SU-DHL-6 (cell line): ENCODE results near the gene RELL2.

ENCODE experiments used
- H2AFZ ChIP-seq: fragments of 200-600 bp; sonication (generic); 2 replicates; pipeline ENCODE4 v1.6.1; 2014; ENCODE audit warnings: low read depth, mild to moderate bottlenecking, moderate library complexity, mixed read lengths, antibody characterized with exemption, low read length; ENCODE audit not compliant: severe bottlenecking
- H3F3A ChIP-seq: fragments of 200-600 bp; shearing (Covaris generic); 2 replicates; pipeline ENCODE4 v1.6.0; 2016; ENCODE audit warnings: antibody characterized with exemption, mild to moderate bottlenecking; ENCODE audit not compliant: insufficient read depth
- H3K27ac ChIP-seq: fragments of 200-600 bp; sonication (generic); 2 replicates; pipeline ENCODE4 v1.5.1; 2016; ENCODE audit warnings: low read depth, mild to moderate bottlenecking, low read length, moderate library complexity, mixed read lengths
- H3K27me3 ChIP-seq: fragments of 200-600 bp; sonication (generic), shearing (Covaris generic); 2 replicates; pipeline ENCODE4 v1.6.0; 2014; ENCODE audit warnings: mild to moderate bottlenecking, low read length
- H3K36me3 ChIP-seq: fragments of 200-600 bp; sonication (generic); 2 replicates; pipeline ENCODE4 v1.6.1; 2014; ENCODE audit warnings: mild to moderate bottlenecking, low read length, mixed read lengths
- H3K4me2 ChIP-seq: fragments of 300-600, 200-600 bp; shearing (Covaris generic), sonication (generic); 2 replicates; pipeline ENCODE4 v1.6.0; 2014; ENCODE audit warnings: low read length, low read depth, mild to moderate bottlenecking; ENCODE audit not compliant: poor library complexity, severe bottlenecking
- H3K4me3 ChIP-seq: fragments of 200-600 bp; sonication (generic); 2 replicates; pipeline ENCODE4 v1.5.1; 2014; ENCODE audit warnings: antibody characterized with exemption, low read length, mild to moderate bottlenecking, mixed read lengths; ENCODE audit not compliant: insufficient read depth, poor library complexity, severe bottlenecking
- H3K79me2 ChIP-seq: fragments of 200-600 bp; sonication (generic); 2 replicates; pipeline ENCODE4 v1.6.1; 2014; ENCODE audit warnings: mild to moderate bottlenecking, low read length, moderate library complexity; ENCODE audit not compliant: insufficient read depth
- H3K9ac ChIP-seq: fragments of 200-600 bp; sonication (generic); 2 replicates; pipeline ENCODE4 v1.7.0; 2014; ENCODE audit warnings: mild to moderate bottlenecking, low read length
- H3K9me2 ChIP-seq: fragments of 200-600 bp; sonication (generic); replicated peaks from 2 replicates; pipeline ENCODE4 v1.6.1; 2014; ENCODE audit warnings: low read length; ENCODE audit not compliant: insufficient read depth
- H3K9me3 ChIP-seq: fragments of 200-600 bp; sonication (generic); 2 replicates; pipeline ENCODE4 v1.6.1; 2014; ENCODE audit warnings: low read length, mixed read lengths; ENCODE audit not compliant: insufficient read depth
- H4K20me1 ChIP-seq: fragments of 200-600 bp; sonication (generic); 2 replicates; pipeline ENCODE4 v1.6.1; 2014; ENCODE audit warnings: low read depth, mild to moderate bottlenecking, antibody characterized with exemption, low read length, moderate library complexity, mixed read lengths
- EZH2phosphoT487 ChIP-seq: fragments of 200-600 bp; sonication (generic), shearing (Covaris generic); conservative IDR thresholded peaks from 2 replicates; pipeline ENCODE4 v1.6.1; 2018; ENCODE audit warnings: mild to moderate bottlenecking, antibody characterized with exemption, low read length, moderate library complexity, mixed read lengths
- TF ChIP-seq, protein P1 (sequence below): fragments of 200-600 bp; sonication (generic); IDR thresholded peaks from one replicate; pipeline ENCODE4 v1.5.1; 2017; ENCODE audit warnings: antibody characterized with exemption, mild to moderate bottlenecking, low read length, moderate library complexity; ENCODE audit not compliant: insufficient read depth, poor library complexity, severe bottlenecking

RELL2 gene

DNA sequence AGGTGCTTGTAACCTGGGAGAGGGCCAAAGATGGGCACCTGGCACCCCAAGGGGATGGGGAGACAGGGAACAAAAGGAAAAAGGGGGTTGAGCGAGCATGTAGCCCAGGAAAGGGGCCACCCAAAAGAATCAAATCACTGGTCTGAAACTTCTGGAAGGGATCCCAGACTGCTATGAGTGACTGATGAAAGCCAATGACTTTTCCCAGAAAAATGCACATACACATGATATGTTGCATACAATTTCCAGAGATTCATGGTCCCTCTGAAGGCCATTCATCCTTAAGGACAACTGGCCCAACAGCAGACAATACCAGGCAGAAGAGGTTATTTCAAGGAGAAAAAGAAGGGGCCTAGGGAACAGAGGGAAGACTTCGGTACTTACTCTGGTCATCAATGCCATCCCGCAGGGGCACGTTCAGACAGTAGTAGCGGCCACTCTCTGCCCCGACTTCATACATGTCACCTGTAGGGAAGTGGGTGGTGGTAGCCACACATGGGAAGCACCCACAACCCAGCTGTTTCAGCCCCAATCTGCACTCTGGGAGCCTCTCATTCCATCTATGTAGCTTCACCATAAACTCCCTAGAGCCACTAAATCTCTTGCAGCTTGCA is 8.5 kb upstream of the RELL2 start:
- H4K20me1 ChIP-seq = peaks cover 3% of the 10 kb centered on the region
- no peak overlapping the region for H3K27ac ChIP-seq
- no peak overlapping the region for H3K9ac ChIP-seq
- peaks cover 44% of the 10 kb centered on the region for H3K36me3 ChIP-seq
- H3K9me2 ChIP-seq = no peaks in the 10 kb centered on the region
- H3K4me3 ChIP-seq = no peak overlapping the region
- no peak overlapping the region for H2AFZ ChIP-seq
- TF ChIP-seq, protein P1, sequence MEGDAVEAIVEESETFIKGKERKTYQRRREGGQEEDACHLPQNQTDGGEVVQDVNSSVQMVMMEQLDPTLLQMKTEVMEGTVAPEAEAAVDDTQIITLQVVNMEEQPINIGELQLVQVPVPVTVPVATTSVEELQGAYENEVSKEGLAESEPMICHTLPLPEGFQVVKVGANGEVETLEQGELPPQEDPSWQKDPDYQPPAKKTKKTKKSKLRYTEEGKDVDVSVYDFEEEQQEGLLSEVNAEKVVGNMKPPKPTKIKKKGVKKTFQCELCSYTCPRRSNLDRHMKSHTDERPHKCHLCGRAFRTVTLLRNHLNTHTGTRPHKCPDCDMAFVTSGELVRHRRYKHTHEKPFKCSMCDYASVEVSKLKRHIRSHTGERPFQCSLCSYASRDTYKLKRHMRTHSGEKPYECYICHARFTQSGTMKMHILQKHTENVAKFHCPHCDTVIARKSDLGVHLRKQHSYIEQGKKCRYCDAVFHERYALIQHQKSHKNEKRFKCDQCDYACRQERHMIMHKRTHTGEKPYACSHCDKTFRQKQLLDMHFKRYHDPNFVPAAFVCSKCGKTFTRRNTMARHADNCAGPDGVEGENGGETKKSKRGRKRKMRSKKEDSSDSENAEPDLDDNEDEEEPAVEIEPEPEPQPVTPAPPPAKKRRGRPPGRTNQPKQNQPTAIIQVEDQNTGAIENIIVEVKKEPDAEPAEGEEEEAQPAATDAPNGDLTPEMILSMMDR = no peak
- TF ChIP-seq EZH2phosphoT487 = no peak
- no peaks in the 10 kb centered on the region for H3K9me3 ChIP-seq
- H3K4me2 ChIP-seq = no peak overlapping the region
- H3K79me2 ChIP-seq = peaks cover 36% of the 10 kb centered on the region
- no peaks in the 10 kb centered on the region for H3K27me3 ChIP-seq
- H3F3A ChIP-seq = no peaks in the 10 kb centered on the region

DNA sequence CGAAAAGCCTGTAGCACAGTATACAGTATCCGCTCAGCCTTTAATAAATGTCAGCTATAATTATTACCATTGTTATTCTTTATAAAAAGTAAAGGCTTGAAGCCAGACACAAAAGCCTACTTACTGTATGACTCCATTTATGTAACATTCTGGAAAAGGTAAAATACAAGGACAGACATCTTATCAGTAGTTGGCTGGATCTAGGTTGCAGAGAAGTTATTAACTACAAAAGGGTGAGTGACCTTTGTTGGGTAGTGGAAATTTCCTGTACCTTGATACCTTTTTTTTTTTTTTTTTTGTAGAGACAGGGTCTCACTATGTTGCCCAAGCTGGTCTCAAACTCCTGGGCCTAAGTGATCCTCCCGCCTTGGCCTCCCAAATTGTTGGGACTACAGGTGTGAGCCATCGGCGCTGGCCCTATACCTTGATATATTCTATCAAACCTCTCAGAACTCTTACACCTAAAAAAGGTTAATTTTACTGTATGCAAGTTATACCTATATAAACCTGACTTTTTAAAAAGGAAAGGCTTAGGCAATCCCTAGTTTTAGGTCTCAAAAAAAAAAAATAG is 6.1 kb upstream of the RELL2 start:
- H3K9me2 ChIP-seq = no peaks in the 10 kb centered on the region
- no peaks in the 10 kb centered on the region for H3K27me3 ChIP-seq
- TF ChIP-seq, protein P1 = no peak
- no peak for TF ChIP-seq EZH2phosphoT487
- H4K20me1 ChIP-seq = peaks cover 10% of the 10 kb centered on the region
- H3K4me2 ChIP-seq = no peak overlapping the region
- peaks cover 33% of the 10 kb centered on the region for H3K36me3 ChIP-seq
- H2AFZ ChIP-seq = no peak overlapping the region
- H3F3A ChIP-seq = no peaks in the 10 kb centered on the region
- no peaks in the 10 kb centered on the region for H3K9me3 ChIP-seq
- no peak overlapping the region for H3K4me3 ChIP-seq
- H3K9ac ChIP-seq = no peak overlapping the region
- H3K79me2 ChIP-seq = peaks cover 59% of the 10 kb centered on the region
- H3K27ac ChIP-seq = no peak overlapping the region

DNA sequence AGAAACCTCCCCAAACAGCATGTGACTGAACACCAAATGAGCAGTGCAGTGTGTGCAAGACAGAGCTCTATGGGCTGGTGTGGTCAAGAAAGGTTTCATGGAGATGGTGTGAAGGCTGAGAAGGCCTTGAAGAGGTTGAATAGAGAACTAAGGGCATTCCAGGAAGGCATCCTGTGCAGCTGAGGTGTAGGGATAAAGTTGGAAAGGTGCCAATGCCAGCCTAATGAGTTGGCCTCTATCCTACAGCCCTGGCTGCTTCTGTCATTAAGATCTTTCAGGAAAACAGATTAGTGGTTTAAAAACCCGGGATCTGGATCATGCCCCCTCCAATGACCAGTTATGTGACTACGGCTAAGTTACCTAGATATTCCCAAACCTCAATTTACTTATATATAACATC is 4.1 kb upstream of the RELL2 start:
- H3K9me2 ChIP-seq = no peaks in the 10 kb centered on the region
- H3K79me2 ChIP-seq = peaks cover 71% of the 10 kb centered on the region

More for the DNA sequence above, 4.1 kb upstream of the RELL2 start:
- H3K9ac ChIP-seq = no peak overlapping the region
- no peaks in the 10 kb centered on the region for H3K27me3 ChIP-seq
- peaks cover 15% of the 10 kb centered on the region for H4K20me1 ChIP-seq
- no peak overlapping the region for H3K4me3 ChIP-seq
- no peaks in the 10 kb centered on the region for H3F3A ChIP-seq
- TF ChIP-seq, protein P1 = no peak
- H2AFZ ChIP-seq = no peak overlapping the region
- H3K4me2 ChIP-seq = no peak overlapping the region
- no peaks in the 10 kb centered on the region for H3K9me3 ChIP-seq
- no peak overlapping the region for H3K27ac ChIP-seq
- peaks cover 23% of the 10 kb centered on the region for H3K36me3 ChIP-seq
